Measurements from ENCODE around the gene KCNN4.

DNA sequence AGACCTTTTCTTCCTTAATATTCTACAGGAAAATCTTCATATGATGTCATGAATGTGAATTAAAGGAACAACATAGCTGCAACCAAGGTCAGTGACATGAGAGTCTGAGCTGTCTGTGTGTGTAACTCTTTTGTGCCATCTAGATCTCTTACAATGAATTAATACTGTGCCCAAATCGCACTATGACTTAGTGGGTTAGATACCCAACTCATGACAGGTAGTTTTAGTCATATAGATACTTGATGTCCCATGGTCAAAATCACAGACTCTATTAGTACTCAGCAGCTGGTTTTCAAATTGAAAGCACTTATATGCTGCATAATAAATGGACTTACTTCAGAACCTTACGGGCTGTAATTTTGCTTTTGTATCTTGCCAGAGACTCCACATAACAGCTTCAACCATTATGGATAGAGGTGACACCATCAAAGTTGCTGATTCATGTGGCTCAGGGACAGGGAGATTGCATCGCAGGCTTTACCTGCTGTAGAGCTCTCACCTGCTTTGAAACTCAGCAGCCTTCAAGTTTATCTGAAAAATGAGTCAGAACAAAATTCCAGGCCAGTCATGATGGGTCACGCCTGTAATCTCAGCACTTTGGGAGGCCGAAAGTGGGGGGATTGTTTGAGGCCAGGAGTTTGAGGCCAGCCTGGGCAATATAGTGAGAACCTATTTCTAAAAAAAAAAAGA lies 34.0 kb upstream of the KCNN4 start:
- TF ChIP-seq, protein P1, sequence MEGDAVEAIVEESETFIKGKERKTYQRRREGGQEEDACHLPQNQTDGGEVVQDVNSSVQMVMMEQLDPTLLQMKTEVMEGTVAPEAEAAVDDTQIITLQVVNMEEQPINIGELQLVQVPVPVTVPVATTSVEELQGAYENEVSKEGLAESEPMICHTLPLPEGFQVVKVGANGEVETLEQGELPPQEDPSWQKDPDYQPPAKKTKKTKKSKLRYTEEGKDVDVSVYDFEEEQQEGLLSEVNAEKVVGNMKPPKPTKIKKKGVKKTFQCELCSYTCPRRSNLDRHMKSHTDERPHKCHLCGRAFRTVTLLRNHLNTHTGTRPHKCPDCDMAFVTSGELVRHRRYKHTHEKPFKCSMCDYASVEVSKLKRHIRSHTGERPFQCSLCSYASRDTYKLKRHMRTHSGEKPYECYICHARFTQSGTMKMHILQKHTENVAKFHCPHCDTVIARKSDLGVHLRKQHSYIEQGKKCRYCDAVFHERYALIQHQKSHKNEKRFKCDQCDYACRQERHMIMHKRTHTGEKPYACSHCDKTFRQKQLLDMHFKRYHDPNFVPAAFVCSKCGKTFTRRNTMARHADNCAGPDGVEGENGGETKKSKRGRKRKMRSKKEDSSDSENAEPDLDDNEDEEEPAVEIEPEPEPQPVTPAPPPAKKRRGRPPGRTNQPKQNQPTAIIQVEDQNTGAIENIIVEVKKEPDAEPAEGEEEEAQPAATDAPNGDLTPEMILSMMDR (IDR thresholded peaks at IDR 0.05) = no peak
- TF ChIP-seq POLR2A (IDR thresholded peaks at IDR 0.05) = no peak

Data from thyroid gland (tissue), 4 donors.